T-helper 22 cell (primary cell): ENCODE data around the gene LASP1.
A peak's percentile ranks its signal among the peaks of the same experiment; 100 is the strongest.
"Not testable (repeated sequence)": the region's sequence is repeated elsewhere in the genome, so short reads cannot be mapped to it uniquely, and the experiment has no call there.

Source experiments
- DNase-seq: peaks from one replicate; pipeline ENCODE4 v3.0.0-alpha.2; 2020; ENCODE audit warnings: low read depth

The LASP1 gene

GRCh38 chr17:38939987-38940386 is 70.1 kb downstream of the LASP1 start:
- no peak for DNase-seq

- no peak for DNase-seq
These were observed 70.5 kb downstream of the LASP1 start for GRCh38 chr17:38940404-38940803.

GRCh38 chr17:38942696-38943334 is 73.0 kb downstream of the LASP1 start:
- no peak for DNase-seq

GRCh38 chr17:38943607-38944006 is 73.7 kb downstream of the LASP1 start:
- no peak for DNase-seq

- no peak for DNase-seq
These were observed 77.3 kb downstream of the LASP1 start for GRCh38 chr17:38947189-38947588.

- not testable (repeated sequence) for DNase-seq
These were observed 83.9 kb downstream of the LASP1 start for GRCh38 chr17:38953800-38954199.

- DNase-seq, result no peak
These were observed 88.5 kb downstream of the LASP1 start for GRCh38 chr17:38958326-38958725.

- DNase-seq, result no peak
These were observed 88.9 kb downstream of the LASP1 start for GRCh38 chr17:38958756-38959155.

- no peak for DNase-seq
These were observed 89.7 kb downstream of the LASP1 start for GRCh38 chr17:38959508-38959907.

- no peak for DNase-seq
These were observed 90.5 kb downstream of the LASP1 start for GRCh38 chr17:38960402-38960801.

- DNase-seq, result no peak
These were observed 91.6 kb downstream of the LASP1 start for GRCh38 chr17:38961413-38961812.

- DNase-seq, result peak; percentile 67
These were observed 97.5 kb downstream of the LASP1 start, which contains the start of gene FBXO47 for GRCh38 chr17:38967290-38967738. FBXO47 (minus strand) TSS chr17:38967403; CDS start chr17:38963025, 4,378 bp downstream.

- no peak for DNase-seq
These were observed 99.4 kb downstream of the LASP1 start for GRCh38 chr17:38969281-38969680.

GRCh38 chr17:38970128-38970527 is 100.3 kb downstream of the LASP1 start:
- DNase-seq, result no peak

GRCh38 chr17:38970804-38971203 is 100.9 kb downstream of the LASP1 start:
- DNase-seq, result no peak
